ENCODE data around the gene TXNDC2. TPM values are rescaled to one million over a fixed set of nuclear protein-coding genes. Genes with fewer than 3 reads are reported as not detected.

TXNDC2 gene
- polyA plus RNA-seq, 1 experiment = 0.06 TPM

DNA sequence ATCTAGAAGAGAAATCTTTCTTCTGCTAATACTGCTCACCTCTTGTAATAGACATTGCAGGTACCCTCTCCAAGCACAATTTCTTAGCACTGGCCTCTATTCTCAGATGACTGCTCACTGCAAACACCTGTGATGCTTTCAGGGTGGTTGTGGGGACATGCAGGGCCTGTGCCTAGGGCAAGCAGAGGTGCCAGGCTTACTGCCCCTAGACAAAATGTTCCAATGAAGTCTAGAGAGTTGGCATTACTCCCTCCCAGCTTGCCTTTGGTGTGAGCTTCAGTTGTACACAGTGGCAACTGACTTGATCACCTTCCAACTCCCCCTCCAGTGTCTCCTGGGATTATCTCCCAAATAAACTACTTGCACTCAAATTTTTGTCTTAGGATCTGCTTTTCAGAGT, 12.9 kb upstream of the TXNDC2 start:
- H3K4me3 ChIP-seq (ENCODE audit: low read depth, low read length) = no peak overlapping the region
- H3K9me3 ChIP-seq (ENCODE audit: control insufficient read depth, insufficient read depth, low read length) = no peaks in the 10 kb centered on the region; the same call in 1 of the 2 replicates
- ChIA-PET CTCF (no interaction called here), POLR2A (no interaction called here)
- H3K27me3 ChIP-seq (ENCODE audit: control insufficient read depth, insufficient read depth, low read length) = no peaks in the 10 kb centered on the region
- TF ChIP-seq, protein P1, sequence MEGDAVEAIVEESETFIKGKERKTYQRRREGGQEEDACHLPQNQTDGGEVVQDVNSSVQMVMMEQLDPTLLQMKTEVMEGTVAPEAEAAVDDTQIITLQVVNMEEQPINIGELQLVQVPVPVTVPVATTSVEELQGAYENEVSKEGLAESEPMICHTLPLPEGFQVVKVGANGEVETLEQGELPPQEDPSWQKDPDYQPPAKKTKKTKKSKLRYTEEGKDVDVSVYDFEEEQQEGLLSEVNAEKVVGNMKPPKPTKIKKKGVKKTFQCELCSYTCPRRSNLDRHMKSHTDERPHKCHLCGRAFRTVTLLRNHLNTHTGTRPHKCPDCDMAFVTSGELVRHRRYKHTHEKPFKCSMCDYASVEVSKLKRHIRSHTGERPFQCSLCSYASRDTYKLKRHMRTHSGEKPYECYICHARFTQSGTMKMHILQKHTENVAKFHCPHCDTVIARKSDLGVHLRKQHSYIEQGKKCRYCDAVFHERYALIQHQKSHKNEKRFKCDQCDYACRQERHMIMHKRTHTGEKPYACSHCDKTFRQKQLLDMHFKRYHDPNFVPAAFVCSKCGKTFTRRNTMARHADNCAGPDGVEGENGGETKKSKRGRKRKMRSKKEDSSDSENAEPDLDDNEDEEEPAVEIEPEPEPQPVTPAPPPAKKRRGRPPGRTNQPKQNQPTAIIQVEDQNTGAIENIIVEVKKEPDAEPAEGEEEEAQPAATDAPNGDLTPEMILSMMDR (IDR thresholded peaks at IDR 0.05; ENCODE audit: low read depth, low read length) = no peak
- H3K27ac ChIP-seq (ENCODE audit: low read depth, low read length) = no peak overlapping the region
- no peak for DNase-seq (ENCODE audit: low read depth, low spot score)

DNA sequence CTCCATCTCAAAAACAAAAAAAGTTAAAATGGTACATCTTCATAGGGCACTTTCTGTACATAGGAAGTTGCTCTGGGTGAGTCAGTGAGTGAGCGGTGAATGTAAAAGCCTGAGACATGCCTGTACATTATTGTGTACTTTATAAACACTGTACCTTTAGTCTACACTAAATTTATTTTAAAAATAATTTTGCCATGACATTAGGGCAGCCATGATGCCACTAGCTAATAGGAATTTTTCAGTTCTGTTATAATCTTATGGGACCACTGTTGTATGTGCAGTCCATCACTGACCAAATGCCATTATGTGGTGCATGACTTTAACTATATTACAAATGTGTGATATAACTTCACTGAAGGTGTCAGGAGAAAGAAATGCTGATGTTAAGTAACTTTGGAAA, 11.0 kb upstream of the TXNDC2 start:
- no peaks in the 10 kb centered on the region for H3K9me3 ChIP-seq (ENCODE audit: control insufficient read depth, insufficient read depth, low read length)
- no peak overlapping the region for H3K27ac ChIP-seq (ENCODE audit: low read depth, low read length)
- DNase-seq (ENCODE audit: low read depth, low spot score) = no peak
- ChIA-PET CTCF (no interaction called here), POLR2A (no interaction called here)
- no peaks in the 10 kb centered on the region for H3K27me3 ChIP-seq (ENCODE audit: control insufficient read depth, insufficient read depth, low read length)
- TF ChIP-seq, protein P1 (IDR thresholded peaks at IDR 0.05; ENCODE audit: low read depth, low read length) = no peak
- H3K4me3 ChIP-seq (ENCODE audit: low read depth, low read length) = no peak overlapping the region

DNA sequence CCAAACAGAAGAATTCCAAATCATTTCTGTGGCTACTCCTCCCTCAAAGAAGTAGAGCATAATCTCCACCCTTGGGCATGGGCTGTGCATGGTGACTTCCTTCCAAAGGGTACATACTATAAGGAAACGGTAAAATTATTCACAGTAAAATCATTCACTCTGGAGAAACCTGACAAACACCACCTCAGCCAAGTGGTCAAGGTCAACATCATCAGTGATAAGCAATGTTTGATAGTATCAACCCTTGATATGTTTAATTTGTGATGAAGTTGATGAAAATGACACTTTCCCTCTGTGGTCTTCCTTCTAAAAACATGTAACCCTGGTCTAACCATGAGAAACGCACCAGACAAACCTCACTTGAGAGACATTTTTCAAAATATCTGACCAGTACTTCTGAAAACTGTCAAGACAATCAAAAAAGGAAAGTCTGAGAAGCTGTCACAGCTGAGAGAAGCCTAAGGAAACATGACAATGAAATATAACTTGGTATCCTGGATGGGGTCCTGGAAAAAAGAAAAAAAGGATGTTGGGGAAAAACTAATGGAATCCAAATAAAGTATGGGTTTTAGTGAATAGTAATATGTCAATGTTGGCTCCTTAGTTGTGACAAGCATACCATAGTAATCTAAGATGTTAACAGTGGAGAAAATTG, 9.4 kb upstream of the TXNDC2 start:
- Histone ChIP-seq H3K27ac (ENCODE audit: low read depth, low read length) (peak overlapping the region; percentile 76), H3K4me3 (ENCODE audit: low read depth, low read length) (peak overlapping the region; percentile 44), H3K9me3 (ENCODE audit: control insufficient read depth, insufficient read depth, low read length) (no peaks in the 10 kb centered on the region), H3K27me3 (ENCODE audit: control insufficient read depth, insufficient read depth, low read length) (no peaks in the 10 kb centered on the region)
- CTCF ChIA-PET = no interaction called here
- DNase-seq (ENCODE audit: low read depth, low spot score) = no peak
- TF ChIP-seq, protein P1 (IDR thresholded peaks at IDR 0.05; ENCODE audit: low read depth, low read length) = no peak
- POLR2A ChIA-PET = interaction anchor here (1.0 to 1.5 kb wide), 3 partner anchors 37 to 80 kb away, joined by 3 to 12 read pairs (median 3); partner anchors contain the start of gene VAPA

DNA sequence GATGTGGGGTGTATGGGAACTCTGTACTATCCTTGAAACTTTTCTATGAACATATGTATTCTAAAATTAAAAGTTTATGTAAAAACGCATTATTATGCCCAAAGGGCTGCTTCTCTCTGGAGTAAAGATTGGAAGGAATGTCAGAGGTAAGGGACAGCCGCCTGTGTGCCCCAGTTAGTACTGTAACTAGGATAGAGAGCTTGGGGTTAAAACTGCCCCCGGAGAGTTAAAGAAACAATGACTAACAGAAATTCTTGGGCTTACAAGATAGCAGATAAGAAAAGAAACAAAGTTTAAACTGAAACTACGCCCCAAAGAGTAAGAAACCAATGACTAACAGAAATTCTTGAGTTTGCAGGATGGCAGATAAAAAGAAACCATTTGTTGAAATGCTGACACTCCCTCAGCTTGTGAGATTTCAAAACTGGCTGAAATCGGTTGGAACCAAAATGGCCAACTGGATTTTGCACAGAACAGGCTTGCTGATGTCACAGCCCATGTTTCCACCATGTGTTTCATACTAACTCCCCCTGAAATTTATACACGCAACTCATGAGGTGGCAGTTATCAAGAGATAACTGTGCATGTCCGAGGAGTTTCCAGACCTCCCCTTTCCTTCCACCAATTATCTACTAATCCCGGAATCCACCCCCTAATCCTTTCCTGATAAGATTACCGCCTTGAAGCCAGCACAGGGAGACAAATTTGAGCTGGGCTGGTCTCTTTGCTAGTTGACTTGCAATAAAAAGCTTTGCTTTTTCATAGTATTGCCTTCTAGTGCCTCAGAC, 8.7 kb upstream of the TXNDC2 start:
- TF ChIP-seq, protein P1 (IDR thresholded peaks at IDR 0.05; ENCODE audit: low read depth, low read length) = no peak
- ChIA-PET CTCF (no interaction called here), POLR2A (interaction anchor here (1.0 to 1.5 kb wide), 3 partner anchors 36 to 81 kb away, joined by 3 to 12 read pairs (median 3); partner anchors contain the start of gene VAPA)
- DNase-seq (ENCODE audit: low read depth, low spot score) = peak; percentile 78
- H3K27me3 ChIP-seq (ENCODE audit: control insufficient read depth, insufficient read depth, low read length) = no peaks in the 10 kb centered on the region
- H3K27ac ChIP-seq (ENCODE audit: low read depth, low read length) = peak overlapping the region; percentile 76
- H3K4me3 ChIP-seq (ENCODE audit: low read depth, low read length) = peak overlapping the region; percentile 44
- no peaks in the 10 kb centered on the region for H3K9me3 ChIP-seq (ENCODE audit: control insufficient read depth, insufficient read depth, low read length)

DNA sequence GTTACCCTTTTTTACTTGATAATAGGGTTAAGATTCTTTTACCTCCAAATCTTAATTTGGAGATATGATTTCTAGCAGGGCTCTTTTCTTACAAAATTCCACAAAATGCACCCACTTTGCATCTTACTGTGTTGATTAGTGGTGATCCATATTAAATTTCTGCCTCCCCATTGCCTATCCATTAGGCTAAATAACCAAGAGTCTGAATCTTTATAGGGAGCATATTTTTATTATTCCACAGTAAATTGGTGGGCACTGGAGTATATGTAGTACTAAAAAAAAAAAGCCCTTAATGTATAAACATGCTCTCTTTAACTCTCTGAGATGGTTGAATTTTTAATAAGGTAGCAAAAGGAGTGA, 8.1 kb upstream of the TXNDC2 start:
- Histone ChIP-seq H3K4me3 (ENCODE audit: low read depth, low read length) (peak overlapping the region; percentile 44), H3K27me3 (ENCODE audit: control insufficient read depth, insufficient read depth, low read length) (no peaks in the 10 kb centered on the region), H3K27ac (ENCODE audit: low read depth, low read length) (peak overlapping the region; percentile 76), H3K9me3 (ENCODE audit: control insufficient read depth, insufficient read depth, low read length) (no peaks in the 10 kb centered on the region)
- ChIA-PET CTCF (no interaction called here), POLR2A (interaction anchor here (1.0 to 1.5 kb wide), 3 partner anchors 36 to 81 kb away, joined by 3 to 12 read pairs (median 3); partner anchors contain the start of gene VAPA)
- no peak for DNase-seq (ENCODE audit: low read depth, low spot score)
- TF ChIP-seq, protein P1 (IDR thresholded peaks at IDR 0.05; ENCODE audit: low read depth, low read length) = no peak

Data from AG04450 (cell line).